G401.6 (cell line): Measurements from ENCODE around the gene SLC35F3.

Source experiments
- FAIRE-seq: peaks from 2 replicates; lab custom pipeline; 2012; peaks lifted over from hg19 to GRCh38; lab: Jason Lieb, UNC

Gene SLC35F3

DNA sequence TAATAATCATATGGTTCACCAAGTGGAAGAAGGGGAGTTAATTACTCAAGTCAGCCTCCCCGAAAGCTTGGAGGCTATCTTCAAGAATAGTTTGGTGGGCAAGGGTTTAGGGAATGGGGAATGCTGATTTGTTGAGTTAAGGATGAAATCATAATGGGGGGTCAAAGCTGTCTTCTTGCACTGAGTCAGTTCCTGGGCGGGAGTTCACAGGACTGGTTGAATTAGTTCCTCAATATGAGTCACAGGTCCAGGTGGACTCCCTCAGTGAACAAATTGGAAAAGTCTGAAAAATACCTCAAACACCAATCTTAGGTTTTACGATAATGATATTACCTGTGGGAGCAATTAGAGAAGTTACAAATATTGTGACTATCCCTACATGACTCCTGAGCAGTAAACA, 353.6 kb downstream of the SLC35F3 start:
- FAIRE-seq = no peak

DNA sequence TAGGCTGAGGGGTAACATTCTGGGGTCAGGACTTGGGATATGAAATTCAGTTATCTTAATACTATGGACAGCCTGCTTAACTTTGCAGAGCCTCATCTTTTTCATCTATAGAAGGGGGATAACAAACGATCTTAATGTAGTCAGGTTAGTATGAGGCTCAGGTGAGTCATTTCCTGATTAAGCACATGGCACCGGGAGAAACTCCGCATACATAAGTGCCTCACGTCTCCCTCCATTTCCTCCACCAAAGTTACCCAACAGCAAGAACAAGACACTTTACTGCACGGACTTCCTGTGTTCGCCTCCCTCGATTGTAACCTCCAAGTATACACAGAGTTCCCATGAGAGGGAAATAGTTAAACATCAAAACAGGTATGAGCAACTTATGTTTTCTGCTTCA, 356.1 kb downstream of the SLC35F3 start:
- no peak for FAIRE-seq

DNA sequence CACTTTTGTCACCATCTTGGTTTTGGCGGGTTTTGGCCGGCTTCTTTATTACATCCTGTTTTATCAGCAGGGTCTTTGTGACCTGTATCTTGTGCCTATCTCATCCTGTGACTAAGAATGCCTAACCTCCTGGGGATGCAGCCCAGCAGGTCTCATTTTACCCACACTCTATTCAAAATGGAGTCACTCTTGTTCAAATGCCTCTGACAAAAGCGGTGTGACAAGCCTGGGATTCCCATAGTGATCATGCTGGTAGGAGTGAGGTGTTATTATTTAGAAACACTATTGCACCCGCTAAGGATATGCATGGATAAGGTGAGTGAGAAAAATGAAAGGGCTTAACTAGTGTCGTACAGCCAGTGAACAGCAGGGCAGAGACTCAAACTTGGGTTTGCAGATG, 357.1 kb downstream of the SLC35F3 start:
- no peak for FAIRE-seq

- FAIRE-seq = no peak
These were observed 357.7 kb downstream of the SLC35F3 start for GRCh38 chr1:234262007-234262753.

DNA sequence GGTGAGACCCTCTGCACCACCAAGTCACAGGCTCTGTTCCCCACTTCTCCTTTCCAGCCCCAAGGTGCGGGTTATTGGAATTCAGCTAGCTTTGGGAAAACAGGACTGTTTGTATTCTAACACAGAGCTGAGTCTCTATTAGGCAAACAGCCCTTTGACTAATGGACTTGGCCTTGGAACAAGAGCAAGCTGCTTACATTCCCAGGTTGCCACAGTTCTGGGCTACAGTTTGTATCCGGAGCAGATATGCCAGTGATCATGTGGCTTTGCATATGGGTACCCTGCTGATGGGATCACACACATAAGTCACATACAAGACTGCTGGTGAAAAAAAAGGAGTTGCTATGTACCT, 358.3 kb downstream of the SLC35F3 start:
- FAIRE-seq = no peak

GRCh38 chr1:234264832-234265231, 360.4 kb downstream of the SLC35F3 start:
- FAIRE-seq = no peak

GRCh38 chr1:234265321-234265720, 360.8 kb downstream of the SLC35F3 start:
- no peak for FAIRE-seq

- no peak for FAIRE-seq
These were observed 361.4 kb downstream of the SLC35F3 start for GRCh38 chr1:234265861-234266260.

GRCh38 chr1:234270093-234270492, 365.6 kb downstream of the SLC35F3 start:
- FAIRE-seq = no peak

DNA sequence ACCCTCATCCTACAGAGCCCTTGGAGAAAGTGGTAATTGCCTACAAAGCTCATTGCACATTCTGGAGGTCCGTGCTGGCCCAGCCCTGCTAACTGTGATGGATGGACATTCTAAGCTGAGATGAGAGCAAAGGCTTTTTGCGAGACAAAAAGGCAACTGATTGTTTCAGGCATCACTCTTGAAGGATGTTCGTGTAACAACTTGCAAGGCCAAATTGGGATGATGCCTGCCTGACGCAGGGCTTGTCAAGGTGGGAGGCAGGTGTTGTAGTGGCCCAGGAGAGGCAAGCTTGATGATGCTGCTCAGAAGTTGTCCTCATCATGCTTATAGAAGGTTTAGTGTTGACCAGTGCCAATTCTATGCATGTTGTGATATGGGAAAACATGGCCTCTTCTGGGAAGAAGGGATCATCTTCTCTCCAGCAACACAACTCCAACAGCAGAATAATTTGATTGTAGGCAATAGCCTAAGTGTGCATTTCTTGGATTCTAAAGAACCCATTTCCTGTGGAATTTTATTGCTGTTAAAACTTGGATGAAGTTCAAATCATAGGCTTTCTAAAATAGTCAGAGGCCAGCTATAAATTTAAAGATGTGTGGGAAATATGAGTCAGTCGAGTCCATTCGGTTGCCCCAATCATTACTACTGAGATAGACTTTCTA, 366.2 kb downstream of the SLC35F3 start:
- no peak for FAIRE-seq

DNA sequence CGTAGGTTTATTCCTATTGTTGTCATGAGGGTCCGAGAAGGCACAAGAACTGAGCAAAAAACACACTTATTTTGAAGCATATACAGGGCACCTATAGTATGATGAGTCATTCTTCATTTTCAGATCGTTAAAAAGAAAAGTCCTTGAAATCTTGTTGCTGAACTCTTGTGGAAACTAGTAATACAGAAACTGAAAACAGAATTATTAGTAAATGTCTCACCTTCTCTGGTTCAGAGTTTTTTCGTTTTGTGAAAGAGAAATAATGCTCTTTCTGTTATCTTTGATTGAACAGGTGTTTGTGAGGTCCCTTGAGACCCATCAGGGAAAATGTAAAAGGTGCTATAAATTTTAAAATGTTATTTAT, 366.7 kb downstream of the SLC35F3 start:
- FAIRE-seq = no peak

DNA sequence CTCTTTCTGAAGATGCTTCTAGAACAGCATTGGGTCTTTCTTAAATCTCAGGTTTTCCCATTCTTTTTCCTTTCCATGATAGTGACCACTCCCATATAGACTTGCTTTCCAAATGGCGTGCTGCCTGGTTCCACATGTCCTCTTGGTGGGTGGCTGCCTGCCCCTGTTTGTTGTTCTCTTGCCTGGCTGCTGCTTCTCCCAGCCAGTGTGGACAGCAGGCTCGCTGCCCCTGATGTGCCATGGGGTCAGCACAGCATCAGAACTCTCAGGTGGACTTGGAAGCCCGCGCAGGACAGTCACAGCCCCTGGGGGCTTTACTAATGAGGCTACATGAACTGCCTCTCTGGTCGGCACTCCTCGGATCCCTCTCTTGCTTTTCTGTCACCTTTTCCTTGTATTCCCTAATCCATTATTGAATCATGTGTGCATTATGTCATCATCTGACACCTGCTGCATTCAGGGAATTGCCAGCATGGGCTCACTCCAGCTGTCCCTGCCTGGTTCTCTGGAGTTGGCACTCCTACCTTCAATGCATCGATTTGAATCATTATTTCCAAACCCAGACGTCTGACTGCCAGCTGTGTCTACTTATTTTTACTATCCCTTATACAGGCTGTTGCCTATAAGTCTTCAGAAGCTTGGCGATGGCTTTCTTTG, 368.3 kb downstream of the SLC35F3 start:
- FAIRE-seq = no peak

- FAIRE-seq = no peak
These were observed 369.5 kb downstream of the SLC35F3 start for GRCh38 chr1:234273981-234274380.

DNA sequence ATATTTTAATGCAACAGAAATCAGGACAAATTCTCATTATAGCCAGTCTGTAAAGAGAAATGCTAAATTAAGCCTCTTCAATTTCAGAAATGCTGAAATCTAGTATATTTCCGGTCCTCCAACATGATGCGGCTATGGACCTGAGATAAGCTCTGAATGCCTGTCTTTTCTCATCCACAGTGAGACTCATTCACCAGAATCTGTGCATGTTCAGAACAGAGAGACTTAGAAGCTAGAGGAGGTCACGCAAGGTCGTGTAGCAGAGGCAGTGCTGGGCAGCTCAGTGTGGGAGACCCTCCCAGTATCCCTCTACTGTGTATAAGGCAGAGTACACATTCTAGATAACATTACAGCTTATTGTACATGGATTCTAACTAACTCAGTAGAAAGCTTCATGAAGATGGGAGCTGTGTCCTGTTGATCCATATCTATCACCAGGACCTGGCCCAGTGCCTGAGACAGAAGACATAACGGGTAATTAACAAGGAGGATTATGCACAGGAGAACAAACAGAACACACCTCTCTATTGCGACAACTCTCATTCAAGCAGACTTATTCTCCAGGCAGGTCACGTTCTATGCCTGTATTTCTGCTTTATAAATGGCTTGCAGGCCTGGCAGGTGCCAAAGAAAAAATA, 371.8 kb downstream of the SLC35F3 start:
- FAIRE-seq = no peak

GRCh38 chr1:234277161-234277868, 372.8 kb downstream of the SLC35F3 start:
- no peak for FAIRE-seq

DNA sequence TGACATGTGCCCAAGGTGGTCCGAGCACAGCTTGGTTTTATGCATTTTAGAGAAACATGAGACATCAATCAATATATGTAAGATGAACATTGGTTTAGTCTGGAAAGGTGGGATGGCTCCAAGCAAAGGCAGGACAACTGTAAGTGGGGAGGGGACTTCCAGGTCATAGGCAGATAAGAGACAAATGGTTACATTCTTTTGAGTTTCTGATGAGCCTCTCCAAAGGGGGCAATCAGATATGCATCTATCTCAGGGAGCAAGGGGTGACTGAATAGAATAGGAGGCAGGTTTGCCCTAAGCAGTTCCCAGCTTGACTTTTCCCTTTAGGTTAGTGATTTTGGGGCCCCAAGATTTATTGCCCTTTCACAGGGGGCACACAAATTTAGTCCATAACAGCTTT, 374.5 kb downstream of the SLC35F3 start:
- no peak for FAIRE-seq

DNA sequence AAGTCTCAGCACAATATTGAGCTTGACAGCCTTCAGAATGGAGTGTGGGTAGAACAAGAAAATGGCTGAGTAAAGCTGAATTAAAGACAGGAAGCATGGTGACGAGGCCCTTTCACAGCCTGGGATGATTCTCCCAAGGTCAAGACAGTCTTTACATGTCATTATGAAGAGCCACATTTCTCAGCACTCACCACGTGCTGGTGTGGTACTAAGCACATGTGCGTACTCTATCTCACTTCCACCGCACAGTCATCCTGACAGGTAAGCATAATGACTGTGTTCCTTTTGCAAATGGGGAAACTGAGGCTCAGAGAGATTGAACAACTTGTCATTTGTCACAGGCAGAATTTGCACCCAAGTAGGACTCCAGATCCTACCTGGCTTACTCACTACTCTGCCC, 376.0 kb downstream of the SLC35F3 start:
- no peak for FAIRE-seq

DNA sequence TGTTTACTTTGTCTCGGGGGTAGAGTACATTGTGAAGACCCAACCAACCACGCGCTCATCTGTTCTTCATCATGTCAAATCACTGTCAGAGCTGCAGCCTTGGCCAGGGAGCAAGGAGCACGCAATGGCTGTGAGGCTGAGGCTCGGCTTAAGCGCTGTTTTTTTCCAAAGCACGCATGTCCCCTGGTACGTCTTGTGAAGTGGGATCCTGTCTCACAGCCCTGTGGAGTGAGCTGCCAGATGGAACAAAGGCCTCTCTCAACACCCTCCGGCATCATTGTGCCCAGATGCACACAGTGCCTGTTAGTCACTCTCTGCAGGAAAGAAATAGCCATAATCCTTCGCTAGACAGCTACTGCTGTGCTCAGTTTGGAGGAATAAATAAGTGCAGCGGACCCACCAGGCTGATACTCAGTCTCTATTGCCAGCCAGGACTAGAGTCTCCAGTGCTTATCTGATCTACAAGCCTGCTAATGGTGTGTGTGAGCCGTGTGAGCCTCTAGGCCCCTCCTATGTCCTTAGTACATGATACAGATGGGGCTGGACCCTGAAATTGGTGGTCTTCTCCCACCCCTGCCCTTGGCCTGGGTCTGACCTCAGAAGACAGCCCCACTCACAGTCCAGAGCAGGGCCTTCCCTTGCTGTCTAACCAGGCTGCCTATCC, 377.5 kb downstream of the SLC35F3 start:
- FAIRE-seq = no peak

- no peak for FAIRE-seq
These were observed 381.7 kb downstream of the SLC35F3 start for GRCh38 chr1:234286206-234286605.

DNA sequence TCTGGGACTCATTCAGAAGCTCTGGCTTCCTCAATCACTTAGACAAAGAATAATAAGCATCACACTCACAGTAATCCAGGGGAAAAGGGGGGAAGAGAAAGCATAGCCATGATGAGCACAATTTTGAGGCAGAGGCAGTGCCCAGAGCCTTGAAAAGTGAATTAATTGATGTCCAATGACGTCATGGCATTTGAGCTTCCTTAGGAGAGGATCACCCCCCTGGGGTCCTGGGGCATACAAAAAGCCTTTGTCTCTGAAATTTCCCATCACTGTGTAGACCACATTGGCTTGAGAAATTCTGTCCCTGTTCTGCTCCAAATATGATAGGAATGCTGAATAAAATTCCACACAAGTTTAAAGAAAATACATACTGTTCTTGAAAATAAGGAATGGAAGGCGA, 384.5 kb downstream of the SLC35F3 start:
- no peak for FAIRE-seq

- no peak for FAIRE-seq
These were observed 385.2 kb downstream of the SLC35F3 start for GRCh38 chr1:234289538-234290305.
